A549 (cell line): ENCODE results near the gene IARS2. TPM values are rescaled to one million over a fixed set of nuclear protein-coding genes. Genes with fewer than 3 reads are reported as not detected.

ENCODE experiments used
- ATAC-seq, 2 experiments: fragments of 200-7000 bp in 1 of 2; fragments of >200 bp in 1 of 2; cut with Nextera tagmentation in 1 of 2; cut with Tn5 transposase in 1 of 2; 3 replicates each; pipeline versions ENCODE4 v1.8.0 to v1.9.1; 2018 to 2020; ENCODE audit warnings: mild to moderate bottlenecking in 1 of 2, moderate library complexity in 1 of 2
- CTCF ChIA-PET: fragments of 300-600 bp; sonication (Branson Sonifier 250); formaldehyde crosslinking; extraction: SDS; loops from one replicate; lab custom pipeline; 2021; ENCODE audit warnings: antibody characterized with exemption, inconsistent platforms; lab: Yijun Ruan, JAX
- POLR2A ChIA-PET: fragments of 350-600 bp; formaldehyde crosslinking; extraction: SDS; loops from one replicate; lab custom pipeline; 2021; ENCODE audit warnings: antibody characterized with exemption, inconsistent platforms; lab: Yijun Ruan, JAX
- DNase-seq, 2 experiments: peaks; one replicate each; pipeline versions ENCODE4 v3.0.0 to v3.0.0-alpha.2; 2011 to 2016; ENCODE audit warnings: low read depth in 1 of 2, low spot score in 1 of 2
- FAIRE-seq: peaks from 2 replicates; lab custom pipeline; 2011; peaks lifted over from hg19 to GRCh38; lab: Jason Lieb, UNC
- H3K27ac ChIP-seq, 2 experiments: fragments of >200 bp; sonication (Bioruptor Twin); formaldehyde crosslinking; 3 replicates each; pipeline ENCODE4 v1.5.1; 2016 to 2017
- H3K4me1 ChIP-seq: fragments of >200 bp; sonication (Bioruptor Twin); formaldehyde crosslinking; 3 replicates; pipeline ENCODE4 v1.6.1; 2016
- H3K4me2 ChIP-seq: fragments of >200 bp; sonication (Bioruptor Twin); formaldehyde crosslinking; 3 replicates; pipeline ENCODE4 v1.6.1; 2016
- H3K4me3 ChIP-seq: fragments of >200 bp; sonication (Bioruptor Twin); formaldehyde crosslinking; 3 replicates; pipeline ENCODE4 v1.5.1; 2016
- H3K9me3 ChIP-seq: fragments of >200 bp; sonication (Bioruptor Twin); formaldehyde crosslinking; 3 replicates; pipeline ENCODE4 v1.6.1; 2016
- BCL3 ChIP-seq: fragments of >200 bp; sonication (Bioruptor Twin); formaldehyde crosslinking; IDR thresholded peaks from 3 replicates; pipeline ENCODE4 v1.6.1; 2016
- CEBPB ChIP-seq, 2 experiments: fragments of >200 bp in 1 of 2; sonication (Bioruptor Twin) in 1 of 2; formaldehyde crosslinking in 1 of 2; IDR thresholded peaks; 2 replicates each; pipeline ENCODE4 v1.6.1; 2012 to 2016
- E2F6 ChIP-seq: IDR thresholded peaks from 2 replicates; pipeline ENCODE4 v1.6.1; 2012; ENCODE audit warnings: low read depth, borderline replicate concordance
- ELK1 ChIP-seq: fragments of 150-350 bp; IDR thresholded peaks from 2 replicates; pipeline ENCODE4 v1.6.1; 2014; ENCODE audit warnings: low read depth, mild to moderate bottlenecking, low read length
- ESRRA ChIP-seq: fragments of 150-350 bp; IDR thresholded peaks from 2 replicates; pipeline ENCODE4 v1.6.1; 2014; ENCODE audit warnings: mild to moderate bottlenecking, low read length, borderline replicate concordance
- FOSB ChIP-seq: fragments of 250-450 bp; sonication (Bioruptor Pico); IDR thresholded peaks from 2 replicates; pipeline ENCODE4 v1.5.0; 2020; ENCODE audit warnings: mild to moderate bottlenecking, moderate library complexity
- HDAC2 ChIP-seq: fragments of 200-600 bp; sonication (generic); IDR thresholded peaks from 2 replicates; pipeline ENCODE4 v1.6.1; 2016
- HMGXB4 ChIP-seq: fragments of 250-450 bp; sonication (Bioruptor Pico); IDR thresholded peaks from 2 replicates; pipeline ENCODE4 v1.5.0; 2021; ENCODE audit warnings: mild to moderate bottlenecking, moderate library complexity, borderline replicate concordance
- JUN ChIP-seq, 2 experiments: fragments of >200 bp; sonication (Bioruptor Twin); formaldehyde crosslinking; IDR thresholded peaks; 2 replicates in 1 of 2; 3 replicates in 1 of 2; pipeline ENCODE4 v1.6.1; 2016 to 2017
- KDM5A ChIP-seq: fragments of 200-600 bp; sonication (generic); IDR thresholded peaks from 2 replicates; pipeline ENCODE4 v1.6.1; 2016; ENCODE audit warnings: antibody characterized with exemption, mild to moderate bottlenecking
- MAX ChIP-seq: IDR thresholded peaks from 2 replicates; pipeline ENCODE4 v1.6.1; 2012
- MYC ChIP-seq: IDR thresholded peaks from 2 replicates; pipeline ENCODE4 v1.6.1; 2012; ENCODE audit warnings: mild to moderate bottlenecking, inconsistent platforms, low read length, improper control_type of control experiment, borderline replicate concordance
- NPAS2 ChIP-seq: fragments of 250-450 bp; sonication (Bioruptor Pico); IDR thresholded peaks from 2 replicates; pipeline ENCODE4 v1.8.0; 2022; ENCODE audit warnings: mild to moderate bottlenecking, moderate library complexity, borderline replicate concordance
- PHF8 ChIP-seq: fragments of 200-600 bp; sonication (generic); IDR thresholded peaks from 2 replicates; pipeline ENCODE4 v1.6.1; 2016; ENCODE audit warnings: low read depth, mild to moderate bottlenecking, antibody characterized with exemption, moderate library complexity, borderline replicate concordance
- POLR2A ChIP-seq: IDR thresholded peaks from 2 replicates; pipeline ENCODE4 v1.6.1; 2012; ENCODE audit warnings: mild to moderate bottlenecking, low read length
- RAD21 ChIP-seq, 2 experiments: fragments of >200 bp in 1 of 2; sonication (Bioruptor Twin) in 1 of 2; formaldehyde crosslinking in 1 of 2; IDR thresholded peaks in 1 of 2; conservative IDR thresholded peaks in 1 of 2; 2 replicates in 1 of 2; 3 replicates in 1 of 2; pipeline ENCODE4 v1.6.1; 2012 to 2018; ENCODE audit warnings: inconsistent platforms in 1 of 2
- SREBF2 ChIP-seq: fragments of 450-650 bp; IDR thresholded peaks from 2 replicates; pipeline ENCODE4 v1.6.1; 2014; ENCODE audit warnings: mild to moderate bottlenecking, moderate library complexity
- WGBS: methylation state at CpG from one replicate; pipeline ENCODE4 v1.1.6; 2017; ENCODE audit errors: missing lambda C conversion rate; 5-methylcytosine and 5-hydroxymethylcytosine counted together
- polyA minus RNA-seq: library from RNA; depleted of rRNA, polyadenylated mRNA; stranded (reverse); fragments of >200 nt; gene quantifications from 2 replicates; pipeline ENCODE4 v1.2.3, GENCODE V29; 2011; rRNA and poly(A)+ RNA removed
- polyA plus RNA-seq, 4 experiments: library from polyadenylated mRNA; depleted of rRNA in 3 of 4; stranded (reverse); fragments of >200 nt; fragmentation: RNase III in 1 of 4; extraction: RNeasy Plus Mini Kit Qiagen cat#74134 plus additional on column Dnase treatment in 1 of 4; gene quantifications; 2 replicates in 3 of 4; 3 replicates in 1 of 4; pipeline ENCODE4 v1.2.3, GENCODE V29; 2011 to 2017
- TF ChIP-seq, protein P1 (sequence below): fragments of 450-650 bp; IDR thresholded peaks from 2 replicates; pipeline ENCODE4 v1.6.1; 2014; ENCODE audit warnings: antibody characterized with exemption

IARS2 gene
- polyA plus RNA-seq (2011; rRNA removed): 66.7 and 97.0 TPM in 2 replicates
- 17.9 and 23.8 TPM in 2 replicates for polyA plus RNA-seq (2012; cell fraction: cytosol; rRNA removed)
- polyA plus RNA-seq (2012; cell fraction: nucleus; rRNA removed): 12.6 and 23.5 TPM in 2 replicates
- 115 to 116 TPM (median 115 TPM) in 3 replicates for polyA plus RNA-seq (2017; fragmentation: RNase III; extraction: RNeasy Plus Mini Kit Qiagen cat#74134 plus additional on column Dnase treatment)
- polyA minus RNA-seq: 29.9 and 44.2 TPM in 2 replicates

DNA sequence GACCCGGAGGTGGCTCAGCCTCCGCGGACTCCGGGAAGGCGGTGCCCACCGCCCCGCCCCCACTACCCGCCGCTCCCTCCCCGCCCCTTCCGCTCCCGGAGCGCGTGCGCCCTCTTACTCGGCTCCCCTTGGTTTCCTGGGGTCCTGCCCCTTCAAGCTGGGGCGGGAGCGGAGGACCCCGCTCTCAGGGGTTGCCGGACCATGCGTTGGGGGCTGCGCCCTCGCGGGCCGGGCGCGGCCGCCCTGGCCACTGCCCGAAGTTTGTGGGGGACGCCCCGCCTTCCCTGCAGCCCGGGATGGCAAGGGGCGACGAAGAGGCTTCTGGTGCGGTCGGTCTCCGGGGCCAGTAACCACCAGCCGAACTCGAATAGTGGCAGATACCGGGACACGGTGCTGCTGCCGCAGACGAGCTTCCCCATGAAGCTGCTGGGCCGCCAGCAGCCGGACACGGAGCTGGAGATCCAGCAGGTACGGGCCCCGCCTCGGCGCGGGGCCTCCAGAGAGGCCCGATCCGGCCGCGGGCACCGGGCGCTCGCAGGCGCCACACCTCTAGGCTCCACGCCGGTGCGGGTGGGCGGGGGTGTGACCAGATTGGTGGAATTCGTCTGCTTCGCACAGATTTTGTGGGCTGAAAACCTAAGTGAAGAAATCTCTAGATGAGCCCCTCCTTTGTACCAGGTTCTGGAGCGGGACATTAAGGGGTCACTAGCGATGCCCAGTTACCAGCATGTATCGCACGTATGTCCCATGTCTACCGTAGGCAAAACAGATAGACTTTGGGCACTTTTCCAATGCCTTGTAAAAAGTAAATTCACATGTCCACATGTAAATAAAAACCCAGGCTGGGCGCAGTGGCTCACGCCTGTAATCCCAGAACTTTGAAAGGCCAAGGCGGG is at the start of gene IARS2:
TSS of gene IARS2 (plus strand) at position 117 of the 896 bp plus-strand sequence. CDS start at position 202, 85 bp downstream.
- Histone ChIP-seq H3K4me1 (peaks cover 15% of the 10 kb centered on the region), H3K4me3 (peak within 1 kb of the TSS; percentile 81), H3K27ac (peak within 1 kb of the TSS; percentile 87 to 97), H3K9me3 (no peaks in the 10 kb centered on the region), H3K4me2 (peak within 1 kb of the TSS; percentile 79)
- TF ChIP-seq JUN (IDR thresholded peaks at IDR 0.05): peak in 1 of 2 experiments; percentile 84; a peak in 3 of 5 replicates
- no peak for TF ChIP-seq SREBF2
- TF ChIP-seq MAX: peak; percentile 74; the same call in 1 of the 2 replicates
- TF ChIP-seq POLR2A: peak; percentile 86
- TF ChIP-seq KDM5A: peak; percentile 43; the same call in 1 of the 2 replicates
- TF ChIP-seq PHF8: peak; percentile 90
- no peak for TF ChIP-seq ELK1
- peak; percentile 27; the same call in 1 of the 2 replicates for TF ChIP-seq MYC
- TF ChIP-seq, protein P1, sequence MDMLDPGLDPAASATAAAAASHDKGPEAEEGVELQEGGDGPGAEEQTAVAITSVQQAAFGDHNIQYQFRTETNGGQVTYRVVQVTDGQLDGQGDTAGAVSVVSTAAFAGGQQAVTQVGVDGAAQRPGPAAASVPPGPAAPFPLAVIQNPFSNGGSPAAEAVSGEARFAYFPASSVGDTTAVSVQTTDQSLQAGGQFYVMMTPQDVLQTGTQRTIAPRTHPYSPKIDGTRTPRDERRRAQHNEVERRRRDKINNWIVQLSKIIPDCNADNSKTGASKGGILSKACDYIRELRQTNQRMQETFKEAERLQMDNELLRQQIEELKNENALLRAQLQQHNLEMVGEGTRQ: no peak
- TF ChIP-seq ESRRA: no peak
- no peak for TF ChIP-seq FOSB (CRISPR knock-in tag)
- peak; percentile 87 for ATAC-seq
- CTCF ChIA-PET: no interaction called here
- peak; percentile 83 to 87 for DNase-seq
- POLR2A ChIA-PET: interaction anchor here (0.5 kb wide), 1 partner anchor 53 kb away, joined by 8 read pairs; no protein-coding TSS in a partner anchor
- no peak for FAIRE-seq
- 3% methylated on average over 32 of the region's 73 CpGs for WGBS

DNA sequence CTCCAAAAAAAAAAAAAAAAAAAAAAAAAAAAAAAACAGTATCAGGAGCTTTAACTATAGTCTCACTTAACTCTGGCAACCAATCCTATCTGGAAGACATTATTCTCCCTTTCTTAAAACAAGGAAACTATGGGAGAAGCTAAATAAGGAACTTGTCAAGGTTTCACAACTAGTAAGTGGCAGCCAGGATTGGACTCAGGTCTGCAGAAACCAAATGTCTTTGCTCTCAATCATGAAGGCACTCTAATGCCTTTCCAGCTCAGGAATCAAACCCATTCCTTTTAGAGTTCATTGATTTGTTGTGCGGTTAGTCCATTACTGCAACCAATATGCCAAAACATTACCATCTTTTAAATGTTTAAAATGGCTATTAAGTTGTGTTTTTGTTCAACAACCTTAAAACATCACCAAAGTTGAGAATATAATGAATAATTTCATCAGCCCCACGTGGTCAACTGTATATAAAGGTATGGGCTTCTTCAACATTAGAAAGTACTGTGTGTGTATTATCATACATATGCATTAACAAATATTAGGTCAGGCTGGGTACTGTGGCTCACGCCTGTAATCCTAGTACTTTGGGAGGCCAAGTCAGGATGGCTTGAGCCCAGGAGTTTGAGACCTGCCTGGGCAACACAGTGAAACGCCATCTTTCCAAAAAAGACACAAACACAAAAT is 49.1 kb upstream of the IARS2 start:
- TF ChIP-seq BCL3 (no peak), RAD21 (conservative IDR thresholded peaks at IDR 0.05 in 1 of 2, IDR thresholded peaks at IDR 0.05 in 1 of 2) (no peak), HDAC2 (no peak), CEBPB (IDR thresholded peaks at IDR 0.05) (no peak), HMGXB4 (CRISPR knock-in tag) (no peak), E2F6 (no peak), NPAS2 (no peak)
- H3K9me3 ChIP-seq: no peaks in the 10 kb centered on the region
- no peak for ATAC-seq
- DNase-seq: no peak
- H3K4me2 ChIP-seq: peak overlapping the region; percentile 81
- peaks cover 12% of the 10 kb centered on the region; the same call in 2 of the 3 replicates for H3K4me1 ChIP-seq
- POLR2A ChIA-PET: no interaction called here
- no peak for FAIRE-seq
- 42% methylated on average over 4 of the region's 4 CpGs for WGBS
- peak overlapping the region; percentile 74 for H3K4me3 ChIP-seq
- H3K27ac ChIP-seq: peak overlapping the region; percentile 85 to 92
- CTCF ChIA-PET: no interaction called here
